GM18867 (cell line): Measurements from ENCODE around the gene MRPL48.
"Not testable (repeated sequence)": the region's sequence is repeated elsewhere in the genome, so short reads cannot be mapped to it uniquely, and the experiment has no call there.

Source experiments
- ATAC-seq: cut with Tn5 transposase; IDR thresholded peaks from one replicate; pipeline ENCODE4 v1.9.1; 2021; ENCODE audit warnings: mild to moderate bottlenecking, moderate library complexity; ENCODE audit not compliant: unreplicated experiment

Gene MRPL48

DNA sequence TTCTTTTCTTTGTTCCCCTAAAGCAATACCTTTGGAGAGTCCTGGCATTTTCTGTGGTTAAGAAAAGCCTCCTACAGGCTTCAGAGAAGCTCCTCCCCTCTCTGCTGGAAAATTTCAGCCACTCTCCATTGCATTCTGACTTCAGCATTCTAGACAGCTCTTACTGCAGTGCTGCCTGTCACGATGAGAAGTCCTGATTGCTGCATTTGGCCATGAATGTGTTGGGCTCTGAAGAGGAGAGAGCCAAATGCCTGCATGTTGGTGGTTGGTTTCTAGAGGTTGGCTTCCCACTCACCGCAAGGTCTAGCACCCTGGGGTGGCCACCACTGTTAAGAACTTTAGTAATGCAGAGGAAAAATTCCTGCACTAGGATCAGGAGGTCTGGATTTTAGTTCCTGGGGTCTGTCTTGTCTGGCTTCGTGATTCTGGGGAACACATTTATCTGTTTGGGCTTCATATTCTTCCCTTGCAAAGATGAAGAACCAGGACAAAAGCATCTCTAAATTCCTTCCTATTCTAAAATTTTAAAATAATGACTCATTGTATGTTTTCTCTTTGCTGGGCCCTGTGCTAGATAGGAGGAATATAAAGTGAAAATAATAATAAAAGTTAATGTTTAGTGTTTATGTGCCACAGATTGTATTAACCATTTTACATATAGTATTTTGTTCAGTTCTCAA, 50.9 kb downstream of the MRPL48 start:
- no peak for ATAC-seq

GRCh38 chr11:73839123-73839457, 51.4 kb downstream of the MRPL48 start:
- no peak for ATAC-seq

GRCh38 chr11:73851046-73851764, 63.5 kb downstream of the MRPL48 start:
- ATAC-seq, result no peak

- no peak for ATAC-seq
These were observed 64.4 kb downstream of the MRPL48 start for GRCh38 chr11:73852049-73852448.

- ATAC-seq, result no peak
These were observed 67.0 kb downstream of the MRPL48 start for GRCh38 chr11:73854680-73855079.

GRCh38 chr11:73856031-73856567, 68.4 kb downstream of the MRPL48 start:
- no peak for ATAC-seq

DNA sequence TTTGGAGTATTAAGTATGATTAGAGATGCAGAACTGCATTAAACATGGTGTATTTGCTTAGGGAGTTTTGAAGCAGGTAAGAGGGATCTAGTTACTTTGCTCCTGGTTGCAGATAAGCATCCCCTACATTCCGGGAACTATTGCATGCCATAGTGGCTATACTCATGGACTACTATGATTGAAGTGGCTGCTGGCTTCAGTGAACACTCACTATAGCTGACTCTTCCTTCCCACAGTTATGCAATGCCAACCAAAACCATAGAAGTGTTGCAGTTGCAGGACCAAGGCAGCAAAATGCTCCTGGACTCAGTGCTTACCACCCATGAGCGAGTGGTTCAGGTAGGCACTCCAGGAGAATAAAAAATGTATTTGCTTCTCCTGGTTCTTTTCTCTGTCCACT, 72.0 kb downstream of the MRPL48 start:
- ATAC-seq, result no peak

DNA sequence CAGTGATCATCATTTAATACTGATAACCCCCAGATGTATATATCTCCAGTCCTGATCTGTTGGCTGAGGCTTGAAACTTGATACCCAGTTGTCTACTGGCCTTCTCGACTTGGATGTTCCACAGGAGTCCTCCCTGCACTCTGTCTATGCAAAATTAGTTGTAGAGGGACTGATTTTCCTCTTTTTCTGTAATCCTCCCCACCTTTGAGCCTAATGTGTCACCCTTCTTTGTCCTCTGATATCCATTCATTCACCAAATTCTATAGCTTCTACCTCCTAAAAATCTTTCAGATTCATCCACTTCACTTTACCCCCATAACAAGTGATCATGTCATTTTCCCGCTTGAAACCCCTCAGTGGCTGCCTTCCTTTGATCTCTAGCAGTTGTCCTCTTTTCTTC, 72.5 kb downstream of the MRPL48 start:
- ATAC-seq, result no peak

- ATAC-seq, result no peak
These were observed 75.3 kb downstream of the MRPL48 start for GRCh38 chr11:73862986-73863385.

DNA sequence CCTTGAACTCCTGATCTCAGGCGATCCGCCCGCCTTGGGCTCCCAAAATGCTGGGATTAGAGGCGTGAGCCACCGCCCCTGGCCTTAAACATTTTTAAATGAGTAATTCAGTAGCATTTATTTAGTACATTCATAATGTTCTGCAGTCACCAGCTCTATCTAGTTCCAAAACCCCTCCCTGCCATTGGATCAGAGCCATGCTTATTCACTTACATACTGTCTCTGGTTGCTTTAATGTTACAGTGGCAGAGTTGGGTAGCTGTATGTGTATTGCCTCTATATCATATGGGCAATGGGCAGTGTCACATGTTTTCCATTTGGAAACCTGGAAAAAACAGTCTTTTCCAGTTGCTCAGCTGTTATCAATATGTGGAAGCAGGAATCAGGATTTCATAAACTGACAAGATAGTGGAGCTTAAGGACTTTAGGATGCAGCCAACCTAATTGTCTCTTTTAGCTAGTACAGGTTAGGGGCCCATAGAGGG, 78.5 kb downstream of the MRPL48 start:
- ATAC-seq, result no peak

GRCh38 chr11:73866586-73866996, 78.9 kb downstream of the MRPL48 start:
- ATAC-seq, result no peak

GRCh38 chr11:73869332-73869949, 81.8 kb downstream of the MRPL48 start:
- ATAC-seq, result no peak

DNA sequence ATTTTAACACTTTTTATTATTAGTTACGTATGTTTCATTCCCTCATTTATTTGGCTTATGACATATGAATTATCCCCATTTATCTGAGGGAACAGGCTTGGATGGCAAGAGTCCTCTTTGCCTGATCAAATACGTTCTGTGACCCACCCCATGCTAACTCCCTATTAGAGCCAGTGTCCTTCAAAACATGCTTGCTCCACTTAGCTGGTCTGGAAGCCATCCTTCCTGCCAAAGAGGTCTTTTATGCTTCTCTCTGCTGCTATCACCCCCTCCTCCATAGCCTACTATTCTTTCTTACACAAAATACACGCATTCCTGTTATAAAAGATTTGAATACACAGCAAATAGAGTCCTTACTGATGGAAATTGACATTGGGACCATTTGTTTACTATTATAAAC, 82.6 kb downstream of the MRPL48 start:
- ATAC-seq, result no peak

- ATAC-seq, result no peak
These were observed 85.2 kb downstream of the MRPL48 start for GRCh38 chr11:73872749-73873357.

DNA sequence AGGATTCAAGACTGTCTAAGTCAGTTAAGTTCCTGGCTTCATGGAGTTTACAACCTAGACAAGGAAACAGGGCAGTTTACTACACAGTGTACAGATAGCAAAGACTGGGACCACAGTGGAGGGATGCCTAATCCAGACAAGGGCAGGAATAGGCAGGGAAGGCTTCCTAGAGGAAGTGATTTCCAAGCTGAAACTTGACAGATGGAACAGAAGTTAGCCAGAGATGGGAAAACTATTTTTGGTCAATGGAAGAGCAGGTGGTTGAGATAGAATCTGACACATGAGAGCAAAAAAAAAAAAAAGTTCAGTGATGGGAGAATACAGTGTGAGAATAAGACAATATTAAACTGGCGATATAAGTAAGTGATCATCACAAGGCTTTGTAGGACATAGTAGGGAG, 87.7 kb downstream of the MRPL48 start:
- ATAC-seq, result no peak

DNA sequence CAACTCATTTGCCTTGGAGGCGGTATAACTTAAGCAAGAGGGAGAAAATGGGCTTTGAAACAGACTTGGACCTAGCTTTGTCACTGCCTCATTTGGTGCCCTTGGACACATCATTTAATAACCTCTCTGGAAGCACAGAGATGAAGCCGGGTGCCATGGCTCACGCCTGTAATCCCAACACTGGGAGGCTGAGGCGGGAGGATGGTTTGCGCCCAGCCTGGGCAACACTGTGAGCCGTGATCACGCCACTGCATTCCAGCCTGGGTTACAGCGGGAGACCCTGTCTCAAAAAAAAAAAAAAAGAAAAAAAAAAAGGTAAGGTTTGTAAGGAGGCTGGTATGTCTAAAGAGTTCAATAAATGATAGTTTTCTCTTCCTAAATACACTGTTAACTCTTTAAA, 88.2 kb downstream of the MRPL48 start:
- no peak for ATAC-seq

DNA sequence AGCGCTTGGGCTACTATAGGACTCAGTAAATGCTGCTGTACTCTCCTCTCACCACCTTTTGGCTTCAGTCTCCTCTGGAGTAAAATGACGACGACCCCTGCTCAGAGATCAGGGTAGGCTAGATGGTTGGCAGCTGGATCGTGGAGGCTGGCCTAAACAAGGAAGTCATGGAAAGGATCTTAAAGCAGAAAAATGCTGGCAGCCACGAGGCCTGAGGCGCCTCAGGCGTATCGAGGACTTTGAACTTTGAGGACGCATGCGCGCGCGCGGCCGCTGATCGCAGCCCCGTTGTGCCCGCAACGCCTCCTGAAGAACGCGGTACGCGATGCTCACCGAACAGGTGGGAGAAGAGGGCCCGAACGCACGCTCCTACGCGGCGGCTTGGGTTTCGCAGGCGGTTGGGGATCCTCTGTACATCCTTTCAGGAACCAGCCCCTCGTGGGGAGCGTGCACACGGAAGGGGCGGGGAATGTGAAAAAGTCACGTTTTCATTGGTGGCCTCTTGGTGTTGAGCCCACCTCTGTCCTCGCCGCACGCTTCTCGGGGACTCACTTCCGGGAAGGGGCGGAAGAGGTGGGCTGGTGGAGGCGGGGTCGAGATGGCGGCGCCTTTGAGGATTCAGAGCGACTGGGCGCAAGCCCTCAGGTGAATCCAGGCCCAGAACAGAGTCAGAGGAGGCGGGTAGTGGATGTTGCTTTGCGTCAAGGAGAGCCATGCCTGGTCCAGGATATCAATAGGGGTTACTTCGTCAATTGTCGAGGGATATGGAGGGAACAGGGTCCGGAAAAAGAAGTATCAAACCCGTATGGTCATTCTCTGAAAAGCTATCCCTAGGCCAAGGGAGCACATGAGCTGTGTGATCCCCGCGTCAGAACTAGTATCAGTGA, 89.0 kb downstream of the MRPL48 start, which contains the start of the genes COA4 and PAAF1:
Gene COA4, minus strand, starts transcription at position 423 of the 887 bp plus-strand sequence. CDS start 3,468 bp downstream, outside the sequence.
Gene PAAF1, plus strand, starts transcription at position 576 of the 887 bp plus-strand sequence. Its CDS starts 23 bp downstream, at position 599.
- peak; percentile 97 for ATAC-seq

DNA sequence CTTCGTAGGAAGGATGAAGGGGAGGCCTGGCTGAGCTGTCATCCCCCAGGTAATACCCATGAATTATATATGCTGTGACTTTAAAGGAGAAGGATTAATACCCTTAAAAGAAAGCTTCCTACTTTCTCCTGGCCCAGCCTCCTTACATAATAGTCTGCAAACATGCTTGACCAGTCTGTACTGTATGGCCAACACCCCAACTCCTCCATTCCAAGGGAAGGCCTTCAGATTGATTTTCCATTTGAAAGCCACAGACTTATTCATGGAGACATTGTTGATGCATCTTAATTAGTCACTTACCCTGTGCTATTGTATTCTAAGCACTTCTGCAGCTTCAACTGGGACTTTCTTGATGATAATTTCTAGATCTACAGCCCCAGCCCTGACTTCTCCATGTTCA, 91.1 kb downstream of the MRPL48 start:
- no peak for ATAC-seq

DNA sequence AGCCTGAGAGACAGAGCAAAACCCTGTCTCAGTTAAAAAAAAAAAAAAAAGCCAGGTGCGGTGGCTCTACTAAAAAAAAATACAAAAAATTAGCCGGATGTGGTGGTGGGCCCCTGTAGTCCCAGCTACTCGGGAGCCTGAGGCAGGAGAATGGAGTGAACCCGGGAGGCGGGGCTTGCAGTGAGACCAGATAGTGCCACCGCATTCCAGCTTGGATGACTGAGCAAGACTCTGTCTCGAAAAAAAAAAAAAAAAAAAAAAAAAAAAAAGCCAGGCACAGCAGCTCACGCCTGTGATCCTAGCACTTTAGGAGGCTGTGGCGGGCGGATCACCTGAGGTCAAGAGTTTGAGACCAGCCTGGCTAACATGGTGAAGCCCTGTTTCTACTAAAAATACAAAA, 92.8 kb downstream of the MRPL48 start:
- not testable (repeated sequence) for ATAC-seq

GRCh38 chr11:73883856-73884255, 96.2 kb downstream of the MRPL48 start:
- ATAC-seq, result no peak
